ENCODE measurements around the gene UBE2K. TPM values are rescaled to one million over a fixed set of nuclear protein-coding genes. Genes with fewer than 3 reads are reported as not detected.
A peak's percentile ranks its signal among the peaks of the same experiment; 100 is the strongest.
"Not testable (repeated sequence)": the region's sequence is repeated elsewhere in the genome, so short reads cannot be mapped to it uniquely, and the experiment has no call there.

Gene UBE2K
- total RNA-seq, 2 experiments from 2014 or later, result 60.6 to 69.5 TPM

DNA sequence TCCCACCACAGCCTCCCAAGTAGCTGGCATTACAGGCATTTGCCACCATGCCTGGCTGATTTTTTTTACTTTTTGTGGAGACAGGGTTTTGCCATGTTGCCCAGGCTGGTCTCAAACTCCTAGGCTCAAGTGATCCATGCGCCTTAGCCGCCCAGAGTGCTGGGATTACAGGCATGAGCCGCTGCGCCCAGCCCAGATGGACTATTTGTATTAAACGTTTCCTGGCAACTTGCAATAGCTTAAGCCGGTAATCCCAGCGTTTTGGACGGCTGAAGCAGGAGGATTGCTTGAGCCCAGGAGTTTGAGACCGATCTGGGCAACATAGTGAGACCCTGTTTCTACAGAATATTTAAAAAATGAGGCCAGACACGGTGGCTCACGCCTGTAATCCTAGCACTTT is 18.4 kb downstream of the UBE2K start:
- CTCF ChIA-PET, result interaction anchor here (0.6 kb wide), 1 partner anchor 259 kb away, joined by 3 read pairs; no protein-coding TSS in a partner anchor
- Mint-ChIP-seq H3K27ac (no peak overlapping the region), H3K36me3 (ENCODE audit: low read depth) (peaks cover 18% of the 10 kb centered on the region), H3K4me3 (no peak overlapping the region), H3K27me3 (ENCODE audit: low read depth) (no peaks in the 10 kb centered on the region), H3K9me3 (no peaks in the 10 kb centered on the region), H3K4me1 (ENCODE audit: low read depth) (peaks cover 54% of the 10 kb centered on the region)
- intact Hi-C loops (cut with micrococcal nuclease), result no loop called here
- DNase-seq, result no peak

DNA sequence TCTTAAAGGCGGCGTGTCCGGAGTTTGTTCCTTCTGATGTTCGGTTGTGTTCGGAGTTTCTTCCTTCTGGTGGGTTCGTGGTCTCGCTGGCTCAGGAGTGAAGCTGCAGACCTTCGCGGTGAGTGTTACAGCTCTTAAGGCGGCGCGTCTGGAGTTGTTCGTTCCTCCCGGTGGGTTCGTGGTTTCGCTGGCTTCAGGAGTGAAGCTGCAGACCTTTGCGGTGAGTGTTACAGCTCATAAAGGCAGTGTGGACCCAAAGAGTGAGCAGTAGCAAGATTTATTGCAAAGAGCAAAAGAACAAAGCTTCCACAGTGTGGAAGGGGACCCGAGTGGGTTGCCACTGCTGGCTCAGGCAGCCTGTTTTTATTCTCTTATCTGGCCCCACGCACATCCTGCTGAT is 19.8 kb downstream of the UBE2K start:
- peaks cover 51% of the 10 kb centered on the region for H3K4me1 Mint-ChIP-seq (ENCODE audit: low read depth)
- DNase-seq; intact Hi-C loops (cut with micrococcal nuclease); CTCF ChIA-PET; H3K27me3 Mint-ChIP-seq (ENCODE audit: low read depth); H3K9me3 Mint-ChIP-seq: not testable (repeated sequence)
- H3K4me3 Mint-ChIP-seq, result peak overlapping the region; percentile 46
- H3K36me3 Mint-ChIP-seq (ENCODE audit: low read depth), result peaks cover 15% of the 10 kb centered on the region
- H3K27ac Mint-ChIP-seq, result peak overlapping the region; percentile 8

DNA sequence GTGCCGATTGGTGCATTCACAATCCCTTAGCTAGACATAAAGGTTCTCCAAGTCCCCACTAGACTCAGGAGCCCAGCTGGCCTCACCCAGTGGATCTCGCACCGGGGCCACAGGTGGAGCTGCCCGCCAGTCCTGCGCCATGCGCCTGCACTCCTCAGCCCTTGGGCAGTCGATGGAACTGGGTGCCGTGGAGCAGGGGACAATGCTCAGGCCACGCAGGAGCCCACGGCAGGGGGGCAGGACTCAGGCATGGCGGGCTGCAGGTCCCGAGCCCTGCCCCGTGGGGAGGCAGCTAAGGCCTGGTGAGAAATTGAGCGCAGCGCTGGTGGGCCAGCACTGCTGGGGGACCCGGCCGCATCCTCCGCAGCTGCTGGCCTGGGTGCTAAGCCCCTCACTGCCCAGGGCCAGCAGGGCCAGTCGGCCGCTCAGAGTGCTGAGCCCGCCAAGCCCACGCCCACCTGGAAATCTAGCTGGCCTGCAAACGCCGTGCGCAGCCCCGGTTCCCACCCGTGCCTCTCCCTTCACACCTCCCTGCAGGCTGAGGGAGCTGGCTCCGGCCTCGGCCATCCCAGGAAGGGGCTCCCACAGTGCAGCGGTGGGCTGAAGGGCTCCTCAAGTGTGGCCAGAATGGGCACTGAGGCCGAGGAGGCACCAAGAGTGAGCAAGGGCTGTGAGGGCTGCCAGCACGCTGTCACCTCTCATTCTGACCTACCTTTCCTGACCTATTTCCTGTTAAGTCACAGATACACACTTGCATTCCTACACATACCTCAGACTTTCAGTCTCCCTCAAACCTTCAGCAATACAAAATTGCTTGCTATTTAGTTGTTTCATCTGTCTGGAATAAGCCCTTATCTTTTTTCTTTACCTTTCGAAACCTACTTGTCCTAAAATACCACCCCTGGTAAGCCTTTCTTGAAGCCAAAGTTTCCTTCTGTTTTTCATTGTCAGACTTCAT is 20.7 kb downstream of the UBE2K start:
- CTCF ChIA-PET, result no interaction called here
- intact Hi-C loops (cut with micrococcal nuclease), result loop anchor here (1.0 kb wide), 1 partner anchor 19 kb away; no protein-coding TSS in a partner anchor
- peak; percentile 18 for DNase-seq
- H3K4me1 Mint-ChIP-seq (ENCODE audit: low read depth), result peaks cover 47% of the 10 kb centered on the region
- peaks cover 15% of the 10 kb centered on the region for H3K36me3 Mint-ChIP-seq (ENCODE audit: low read depth)
- H3K27ac Mint-ChIP-seq, result no peak overlapping the region
- no peak overlapping the region for H3K4me3 Mint-ChIP-seq
- H3K27me3 Mint-ChIP-seq (ENCODE audit: low read depth), result no peaks in the 10 kb centered on the region
- no peaks in the 10 kb centered on the region for H3K9me3 Mint-ChIP-seq

DNA sequence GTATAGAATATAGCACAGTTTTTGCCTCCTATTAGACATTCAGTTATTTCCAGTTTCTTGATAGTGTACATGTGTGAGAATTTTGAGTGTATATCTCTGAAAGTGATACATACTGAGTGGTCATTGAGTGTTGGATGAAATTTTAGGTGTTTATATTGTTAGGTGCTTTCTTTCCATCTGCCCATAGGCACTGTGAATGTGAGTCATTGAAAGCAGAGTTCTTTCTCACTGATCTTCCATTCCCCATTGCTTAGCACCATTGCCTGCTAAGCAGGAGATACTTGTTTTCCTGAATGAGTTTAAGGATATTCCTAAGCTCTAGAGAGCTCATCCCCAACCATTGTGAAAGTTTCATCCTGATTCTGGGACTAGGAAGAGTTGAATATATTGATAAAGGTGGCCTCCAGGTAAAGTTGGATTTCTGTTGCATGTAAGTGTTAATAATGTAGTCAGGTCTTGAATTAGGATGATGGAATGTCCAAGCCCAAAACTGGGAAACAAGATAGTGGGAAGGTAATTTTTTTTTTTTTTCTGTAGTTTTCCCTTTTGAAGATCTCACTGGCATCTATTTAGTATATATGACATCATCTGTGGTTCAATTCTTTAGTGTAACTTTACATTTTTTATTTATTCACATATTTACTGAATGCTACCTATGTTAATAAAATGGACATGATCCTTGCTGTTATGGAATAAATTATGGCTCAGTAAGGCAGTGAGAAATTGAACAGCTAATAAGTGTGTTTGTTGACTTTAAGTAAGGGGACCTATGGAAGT is 22.1 kb downstream of the UBE2K start:
- Mint-ChIP-seq H3K27ac (peak overlapping the region; percentile 38), H3K4me1 (ENCODE audit: low read depth) (peaks cover 42% of the 10 kb centered on the region), H3K36me3 (ENCODE audit: low read depth) (peaks cover 15% of the 10 kb centered on the region), H3K27me3 (ENCODE audit: low read depth) (no peaks in the 10 kb centered on the region), H3K9me3 (no peaks in the 10 kb centered on the region), H3K4me3 (no peak overlapping the region)
- CTCF ChIA-PET, result interaction anchor here (0.6 kb wide), 1 partner anchor 15 kb away, joined by 3 read pairs; no protein-coding TSS in a partner anchor
- intact Hi-C loops (cut with micrococcal nuclease), result loop anchor here (1.0 kb wide), 1 partner anchor 21 kb away; no protein-coding TSS in a partner anchor
- DNase-seq, result no peak

DNA sequence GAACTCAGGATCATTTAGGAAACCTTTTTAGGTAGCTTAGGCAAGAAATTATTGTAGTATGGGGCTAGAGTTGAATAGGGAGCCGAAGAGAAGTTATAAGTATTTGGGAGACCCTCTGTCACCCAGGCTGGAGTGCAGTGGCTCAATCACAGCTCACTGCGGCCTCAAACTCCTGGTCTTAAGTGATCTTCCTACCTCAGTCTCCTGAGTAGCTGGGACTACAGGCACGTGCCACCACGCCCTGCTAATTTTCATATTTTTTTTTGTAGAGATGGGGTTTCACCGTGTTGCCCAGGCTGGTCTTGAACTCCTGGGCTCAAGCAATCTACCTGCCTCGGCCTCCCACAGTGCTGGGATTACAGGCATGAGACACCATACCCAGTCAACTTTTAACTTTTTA is 23.3 kb downstream of the UBE2K start:
- CTCF ChIA-PET, result interaction anchor here (0.6 to 1.1 kb wide), 2 partner anchors 10 to 12 kb away, joined by 3 to 4 read pairs; no protein-coding TSS in a partner anchor
- not testable (repeated sequence) for H3K27ac Mint-ChIP-seq, H3K4me3 Mint-ChIP-seq

DNA sequence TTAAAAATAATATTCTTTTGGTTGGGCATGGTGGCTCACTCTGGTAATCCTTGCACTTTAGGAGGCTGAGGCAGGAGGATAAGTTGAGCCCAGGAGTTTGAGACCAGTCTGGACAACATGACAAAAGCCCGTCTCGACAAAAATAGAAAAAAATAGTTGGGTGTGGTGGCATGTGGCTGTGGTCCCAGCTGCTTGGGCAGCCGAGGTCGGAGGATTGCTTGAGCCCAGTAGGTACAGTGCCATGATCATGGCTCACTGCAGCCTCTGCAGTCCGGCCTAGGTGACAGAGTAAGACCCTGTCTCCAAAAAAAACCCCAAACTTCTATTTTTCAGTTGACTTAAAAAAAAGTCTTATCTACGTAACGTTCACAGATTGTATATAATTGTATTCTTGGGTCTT is 23.9 kb downstream of the UBE2K start:
- CTCF ChIA-PET, result interaction anchor here (0.6 kb wide), 1 partner anchor 11 kb away, joined by 3 read pairs; no protein-coding TSS in a partner anchor
- no peak for DNase-seq
- intact Hi-C loops (cut with micrococcal nuclease), result no loop called here
- Mint-ChIP-seq H3K27me3 (ENCODE audit: low read depth) (no peaks in the 10 kb centered on the region), H3K9me3 (no peaks in the 10 kb centered on the region), H3K4me1 (ENCODE audit: low read depth) (peaks cover 37% of the 10 kb centered on the region), H3K27ac (no peak overlapping the region), H3K36me3 (ENCODE audit: low read depth) (peaks cover 11% of the 10 kb centered on the region), H3K4me3 (no peak overlapping the region)

More for the DNA sequence above, 23.3 kb downstream of the UBE2K start:
- H3K27me3 Mint-ChIP-seq (ENCODE audit: low read depth); intact Hi-C loops (cut with micrococcal nuclease); DNase-seq; H3K9me3 Mint-ChIP-seq: not testable (repeated sequence)
- H3K36me3 Mint-ChIP-seq (ENCODE audit: low read depth), result peaks cover 11% of the 10 kb centered on the region
- H3K4me1 Mint-ChIP-seq (ENCODE audit: low read depth), result peaks cover 36% of the 10 kb centered on the region

DNA sequence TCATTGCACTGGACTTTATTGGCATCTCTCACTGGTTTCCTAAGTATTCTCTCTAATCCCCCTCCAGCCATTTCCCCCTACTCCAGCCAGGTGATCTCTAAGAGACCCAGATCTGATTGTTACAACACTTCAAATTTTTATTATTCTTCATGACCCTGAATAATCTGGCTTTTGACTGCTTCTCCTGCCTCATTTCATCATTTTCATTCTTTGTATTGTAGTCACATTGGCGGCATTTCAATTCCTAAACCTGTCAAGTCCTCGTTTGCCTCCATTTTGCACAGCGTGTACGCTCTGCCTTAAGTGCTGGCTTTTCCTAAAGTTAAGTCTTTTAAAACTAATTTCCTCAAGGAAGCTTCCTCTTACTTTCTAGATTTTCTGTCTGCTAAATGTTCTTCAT is 31.6 kb downstream of the UBE2K start:
- Mint-ChIP-seq H3K36me3 (ENCODE audit: low read depth) (peaks cover 7% of the 10 kb centered on the region), H3K9me3 (no peaks in the 10 kb centered on the region), H3K27ac (no peak overlapping the region), H3K27me3 (ENCODE audit: low read depth) (no peaks in the 10 kb centered on the region), H3K4me3 (no peak overlapping the region), H3K4me1 (ENCODE audit: low read depth) (peaks cover 33% of the 10 kb centered on the region)
- CTCF ChIA-PET, result no interaction called here
- no peak for DNase-seq
- intact Hi-C loops (cut with micrococcal nuclease), result no loop called here

DNA sequence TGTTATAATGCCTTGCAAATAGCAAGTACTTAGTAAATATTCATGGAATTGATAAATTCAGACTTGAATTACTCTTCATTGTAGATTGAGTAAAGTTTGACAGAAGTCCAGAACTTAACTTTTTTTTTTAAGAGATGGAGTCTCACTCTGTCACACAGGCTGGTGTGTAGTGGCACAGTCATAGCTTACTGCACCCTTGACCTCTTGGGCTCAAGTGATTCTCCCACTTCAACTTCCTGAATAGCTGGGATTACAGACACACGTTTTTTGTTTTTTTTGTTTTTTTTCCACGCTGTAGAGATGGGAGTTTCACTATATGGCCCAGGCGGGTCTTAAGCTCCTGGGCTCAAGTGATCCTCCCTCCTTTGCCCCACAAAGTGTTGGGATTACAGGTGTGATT is 32.1 kb downstream of the UBE2K start:
- Mint-ChIP-seq H3K27me3 (ENCODE audit: low read depth) (no peaks in the 10 kb centered on the region), H3K4me1 (ENCODE audit: low read depth) (peaks cover 35% of the 10 kb centered on the region), H3K36me3 (ENCODE audit: low read depth) (peaks cover 9% of the 10 kb centered on the region), H3K27ac (no peak overlapping the region), H3K9me3 (no peaks in the 10 kb centered on the region), H3K4me3 (no peak overlapping the region)
- CTCF ChIA-PET, result no interaction called here
- intact Hi-C loops (cut with micrococcal nuclease), result no loop called here
- no peak for DNase-seq

DNA sequence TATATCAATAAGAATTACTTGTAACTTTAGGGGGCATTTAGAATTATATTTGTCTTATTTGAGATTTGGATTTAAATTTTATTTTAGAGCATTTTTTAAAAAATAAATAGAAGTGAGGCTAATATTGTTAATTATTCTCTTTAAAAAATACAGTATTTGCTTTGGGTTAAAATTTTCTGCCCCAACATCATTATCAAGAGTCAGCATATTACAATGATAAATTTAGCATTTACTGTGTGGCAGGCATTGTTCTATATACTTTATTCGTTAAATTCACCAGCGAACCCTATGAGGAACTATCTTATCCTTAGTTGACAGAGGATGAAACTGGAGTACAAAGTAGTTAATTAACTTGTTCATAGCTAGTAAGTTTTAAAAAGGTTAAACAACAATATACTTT is 34.0 kb downstream of the UBE2K start:
- Mint-ChIP-seq H3K27me3 (ENCODE audit: low read depth) (no peaks in the 10 kb centered on the region), H3K4me3 (no peak overlapping the region), H3K27ac (no peak overlapping the region), H3K9me3 (no peaks in the 10 kb centered on the region), H3K36me3 (ENCODE audit: low read depth) (peaks cover 9% of the 10 kb centered on the region), H3K4me1 (ENCODE audit: low read depth) (peaks cover 28% of the 10 kb centered on the region)
- DNase-seq, result no peak
- CTCF ChIA-PET, result interaction anchor here (1.1 to 1.6 kb wide), 3 partner anchors 10 to 207 kb away, joined by 3 to 4 read pairs (median 4); no protein-coding TSS in a partner anchor
- intact Hi-C loops (cut with micrococcal nuclease), result no loop called here

DNA sequence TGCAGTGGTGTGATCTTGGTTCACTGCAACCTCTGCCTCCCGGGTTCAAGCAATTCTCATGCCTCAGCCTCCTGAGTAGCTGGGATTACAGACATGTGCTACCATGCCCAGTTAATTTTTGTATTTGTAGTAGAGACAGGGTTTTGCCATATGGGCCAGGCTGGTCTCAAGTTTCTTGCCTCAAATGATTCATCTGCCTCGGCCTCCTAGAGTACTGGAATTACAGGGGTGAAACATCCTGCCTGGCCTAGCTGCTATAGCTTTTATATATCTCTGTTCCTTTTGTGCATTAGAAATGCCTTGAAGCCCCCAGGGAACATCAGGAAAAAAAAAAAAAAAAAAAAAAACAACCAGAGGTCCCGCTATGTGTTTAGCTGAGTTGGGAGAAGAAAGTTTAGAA is 34.8 kb downstream of the UBE2K start:
- Mint-ChIP-seq H3K9me3 (no peaks in the 10 kb centered on the region), H3K4me3 (no peak overlapping the region), H3K4me1 (ENCODE audit: low read depth) (peaks cover 28% of the 10 kb centered on the region), H3K36me3 (ENCODE audit: low read depth) (peaks cover 10% of the 10 kb centered on the region), H3K27me3 (ENCODE audit: low read depth) (no peaks in the 10 kb centered on the region), H3K27ac (no peak overlapping the region)
- no peak for DNase-seq
- intact Hi-C loops (cut with micrococcal nuclease), result no loop called here
- CTCF ChIA-PET, result interaction anchor here (0.6 to 1.6 kb wide), 5 partner anchors 9 to 851 kb away, joined by 3 to 4 read pairs (median 3); no protein-coding TSS in a partner anchor

DNA sequence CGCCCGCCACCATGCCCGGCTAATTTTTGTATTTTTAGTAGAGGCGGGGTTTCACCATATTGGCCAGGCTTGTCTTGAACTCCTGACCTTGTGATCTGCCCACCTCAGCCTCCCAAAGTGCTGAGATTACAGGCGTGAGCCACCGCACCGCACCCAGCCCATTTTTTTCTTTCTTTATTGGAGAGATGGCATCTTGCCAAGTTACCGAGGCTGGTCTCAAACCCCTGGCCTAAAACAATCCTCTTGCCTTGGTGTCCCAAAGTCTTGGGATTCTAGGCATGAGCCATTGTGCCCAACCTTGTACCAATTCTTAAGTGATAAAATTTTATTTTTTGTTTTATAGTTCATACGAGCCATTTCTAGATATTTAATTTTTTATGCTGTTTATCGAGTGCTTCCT is 41.7 kb downstream of the UBE2K start:
- DNase-seq; H3K4me3 Mint-ChIP-seq; H3K4me1 Mint-ChIP-seq (ENCODE audit: low read depth); H3K27me3 Mint-ChIP-seq (ENCODE audit: low read depth); H3K27ac Mint-ChIP-seq; intact Hi-C loops (cut with micrococcal nuclease); H3K9me3 Mint-ChIP-seq; H3K36me3 Mint-ChIP-seq (ENCODE audit: low read depth); CTCF ChIA-PET: not testable (repeated sequence)

DNA sequence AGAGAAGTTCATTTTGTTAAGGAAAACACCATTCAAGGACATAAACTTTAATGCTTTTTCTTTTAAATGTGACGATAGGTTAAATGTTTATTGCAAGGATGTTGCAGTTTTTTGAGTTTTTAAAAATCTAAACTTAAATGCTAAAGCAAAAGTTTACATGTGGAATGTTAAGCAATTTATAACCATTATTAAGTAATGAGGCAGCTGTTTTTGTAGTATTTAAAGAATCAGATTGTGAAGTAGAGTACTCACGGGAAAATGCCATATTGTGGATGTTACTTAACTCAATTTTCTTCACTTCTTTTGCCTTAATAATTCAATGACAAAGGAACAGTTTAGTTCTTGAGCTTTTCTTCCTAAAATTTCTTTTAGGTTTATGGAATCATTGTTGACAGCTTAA is 43.5 kb downstream of the UBE2K start:
- intact Hi-C loops (cut with micrococcal nuclease), result no loop called here
- Mint-ChIP-seq H3K4me3 (no peak overlapping the region), H3K27ac (no peak overlapping the region), H3K9me3 (no peaks in the 10 kb centered on the region), H3K4me1 (ENCODE audit: low read depth) (peaks cover 8% of the 10 kb centered on the region), H3K27me3 (ENCODE audit: low read depth) (no peaks in the 10 kb centered on the region), H3K36me3 (ENCODE audit: low read depth) (peaks cover 8% of the 10 kb centered on the region)
- CTCF ChIA-PET, result interaction anchor here (1.3 kb wide), 1 partner anchor 9 kb away, joined by 4 read pairs; no protein-coding TSS in a partner anchor
- no peak for DNase-seq

Data from activated naive CD4-positive, alpha-beta T cell treated with anti-CD3 and anti-CD28 coated beads for 36 hours (primary cell).